Spleen (tissue), 11 donors: ENCODE data around the gene PTMA. TPM values are rescaled to one million over a fixed set of nuclear protein-coding genes. Genes with fewer than 3 reads are reported as not detected.

Source experiments
- DNase-seq: peaks from one replicate; pipeline ENCODE4 v3.0.0-alpha.2; 2020
- H3K27ac ChIP-seq, 8 donors: fragments of 200-600 bp; sonication (generic) in 7 of 8; 1 replicate in 4 of 8; 2 replicates in 4 of 8; pipeline versions ENCODE4 v1.5.0 to v1.8.0; 2016 to 2021; ENCODE audit warnings: inconsistent platforms in 4 of 8, mild to moderate bottlenecking in 4 of 8, moderate library complexity in 1 of 8
- H3K27me3 ChIP-seq, 7 donors: fragments of 200-600 bp; sonication (generic) in 6 of 7; replicated peaks in 1 of 7; 1 replicate in 4 of 7; 2 replicates in 3 of 7; pipeline versions ENCODE4 v1.5.0 to v1.8.0; 2016 to 2021; ENCODE audit warnings: inconsistent platforms in 3 of 7, mild to moderate bottlenecking in 1 of 7
- H3K36me3 ChIP-seq, 6 donors: fragments of 200-600 bp; sonication (generic) in 5 of 6; 1 replicate in 4 of 6; 2 replicates in 2 of 6; pipeline versions ENCODE4 v1.5.0 to v1.8.0; 2016 to 2021; ENCODE audit warnings: inconsistent platforms in 2 of 6
- H3K4me1 ChIP-seq, 6 donors: fragments of 200-600 bp; sonication (generic) in 5 of 6; 1 replicate in 3 of 6; 2 replicates in 3 of 6; pipeline versions ENCODE4 v1.5.0 to v1.8.0; 2016 to 2021; ENCODE audit warnings: inconsistent platforms in 3 of 6
- H3K4me3 ChIP-seq, 8 donors: fragments of 200-600 bp; sonication (generic) in 7 of 8; 1 replicate in 4 of 8; 2 replicates in 4 of 8; pipeline versions ENCODE4 v1.5.0 to v1.8.0; 2016 to 2021; ENCODE audit warnings: inconsistent platforms in 4 of 8, mild to moderate bottlenecking in 4 of 8, moderate library complexity in 2 of 8
- H3K9me3 ChIP-seq, 8 donors: fragments of 200-600 bp; sonication (generic) in 7 of 8; 1 replicate in 4 of 8; 2 replicates in 4 of 8; pipeline versions ENCODE4 v1.5.0 to v1.8.0; 2016 to 2021; ENCODE audit warnings: inconsistent platforms in 4 of 8
- POLR2A ChIP-seq, 3 donors: fragments of 450-650 bp; IDR thresholded peaks; one replicate each; pipeline ENCODE4 v1.5.1; 2017; ENCODE audit warnings: antibody characterized with exemption in 3 of 3, mild to moderate bottlenecking in 1 of 3
- POLR2AphosphoS5 ChIP-seq, 3 donors: sonication (generic); formaldehyde crosslinking; IDR thresholded peaks; one replicate each; pipeline ENCODE4 v1.5.1; 2017; ENCODE audit warnings: antibody characterized with exemption in 3 of 3
- WGBS, 5 donors: extraction: QIAGEN DNeasy Blood & Tissue Kit in 3 of 5; methylation state at CpG; one replicate each; pipeline versions ENCODE4 v1.1.5 to v1.1.7; 2013 to 2018; 5-methylcytosine and 5-hydroxymethylcytosine counted together
- intact Hi-C: fragments of 100-400 bp; cut with DNase I; formaldehyde crosslinking; loops from one replicate; pipeline ENCODE4 v1.15.0; 2023; ENCODE audit warnings: low total_unique reads
- polyA plus RNA-seq, 3 donors: library from polyadenylated mRNA; stranded (reverse); fragments of 200-250 nt; gene quantifications; one replicate each; pipeline ENCODE4 v1.2.1, GENCODE V29; 2013
- small RNA-seq, 4 donors: library from RNA; depleted of rRNA; stranded (forward); fragments of <200 nt; gene quantifications; one replicate each; pipeline ENCODE3, GENCODE V24; 2016
- total RNA-seq, 7 donors: library from RNA; depleted of rRNA in 3 of 7; stranded (reverse); fragments of >200 nt in 3 of 7; fragmentation: NEBNext Ultra II Directional in 4 of 7; extraction: Animal tissue kit (Norgen Biotek cat#: 25700) in 4 of 7; gene quantifications; one replicate each; pipeline versions ENCODE4 v1.1.0 to v1.2.1, GENCODE V29; 2016 to 2021
- TF ChIP-seq, protein P1 (sequence below), 11 experiments: fragments of 200-600 bp in 7 of 11; fragments of 450-650 bp in 4 of 11; sonication (generic) in 4 of 11; IDR thresholded peaks in 8 of 11; conservative IDR thresholded peaks in 3 of 11; 1 replicate in 7 of 11; 2 replicates in 4 of 11; pipeline versions ENCODE4 v1.4.0 to v1.8.0; 2016 to 2021; ENCODE audit warnings: antibody characterized with exemption in 11 of 11, inconsistent platforms in 4 of 11, mild to moderate bottlenecking in 1 of 11
- donor health status: healthy with polysubstance abuse.
- donor health status: DM: no; HTN: no; CAD: no; lungs with moderate emphysema.
- donor health status: DM: no; HTN: no; CAD: no.
- donor health status: Bipolar disorder and iron deficiency.
- donor health status: healthy.
- donor health status: DM: no; HTN: no; CAD: no.
- donor health status: DM: yes; HTN: yes; CAD: no.

The PTMA gene
- total and polyA plus RNA-seq, 10 donors = 509 to 2,114 (median 803) TPM

DNA sequence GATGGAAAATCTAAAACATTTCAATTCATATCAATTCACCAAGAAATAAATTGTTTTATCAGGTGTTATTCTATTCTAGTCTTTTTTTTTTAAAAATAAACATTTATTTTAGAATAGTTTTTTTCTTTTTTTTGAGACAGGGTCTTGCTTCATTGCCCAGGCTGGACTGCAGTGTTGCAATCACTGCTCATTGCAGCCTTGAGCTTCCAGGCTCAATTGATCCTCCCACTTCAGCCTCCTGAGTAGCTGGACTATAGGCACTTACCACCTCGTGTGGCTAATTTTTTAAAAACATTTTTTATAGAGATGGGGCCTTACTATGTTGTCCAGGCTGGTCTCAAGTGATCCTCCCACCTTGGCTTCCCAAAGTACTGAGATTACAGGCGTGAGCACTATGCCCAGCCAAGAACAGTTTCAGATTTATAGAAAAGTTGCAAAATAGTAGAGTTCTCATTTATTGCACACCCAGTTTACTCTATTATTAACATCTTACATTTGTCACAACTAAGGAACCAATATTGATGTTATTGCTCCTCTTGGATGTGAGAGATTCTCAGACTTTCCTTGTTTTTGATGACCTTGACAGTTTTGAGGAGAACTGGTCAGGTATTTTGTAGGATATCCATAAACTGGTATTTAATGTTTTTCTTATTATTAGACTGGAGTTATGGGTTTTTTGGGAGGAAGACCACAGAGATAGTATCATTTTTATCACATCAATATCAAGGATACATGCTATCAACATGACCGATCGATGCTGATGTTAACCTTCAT lies 42.9 kb downstream of the PTMA start:
- Histone ChIP-seq H3K4me1 (no peaks in the 10 kb centered on the region), H3K27ac (no peak overlapping the region), H3K36me3 (no peaks in the 10 kb centered on the region), H3K9me3 (no peaks in the 10 kb centered on the region), H3K4me3 (no peak overlapping the region), H3K27me3 (no peaks in the 10 kb centered on the region)
- TF ChIP-seq, protein P1, sequence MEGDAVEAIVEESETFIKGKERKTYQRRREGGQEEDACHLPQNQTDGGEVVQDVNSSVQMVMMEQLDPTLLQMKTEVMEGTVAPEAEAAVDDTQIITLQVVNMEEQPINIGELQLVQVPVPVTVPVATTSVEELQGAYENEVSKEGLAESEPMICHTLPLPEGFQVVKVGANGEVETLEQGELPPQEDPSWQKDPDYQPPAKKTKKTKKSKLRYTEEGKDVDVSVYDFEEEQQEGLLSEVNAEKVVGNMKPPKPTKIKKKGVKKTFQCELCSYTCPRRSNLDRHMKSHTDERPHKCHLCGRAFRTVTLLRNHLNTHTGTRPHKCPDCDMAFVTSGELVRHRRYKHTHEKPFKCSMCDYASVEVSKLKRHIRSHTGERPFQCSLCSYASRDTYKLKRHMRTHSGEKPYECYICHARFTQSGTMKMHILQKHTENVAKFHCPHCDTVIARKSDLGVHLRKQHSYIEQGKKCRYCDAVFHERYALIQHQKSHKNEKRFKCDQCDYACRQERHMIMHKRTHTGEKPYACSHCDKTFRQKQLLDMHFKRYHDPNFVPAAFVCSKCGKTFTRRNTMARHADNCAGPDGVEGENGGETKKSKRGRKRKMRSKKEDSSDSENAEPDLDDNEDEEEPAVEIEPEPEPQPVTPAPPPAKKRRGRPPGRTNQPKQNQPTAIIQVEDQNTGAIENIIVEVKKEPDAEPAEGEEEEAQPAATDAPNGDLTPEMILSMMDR (IDR thresholded peaks at IDR 0.05 in 8 of 11, conservative IDR thresholded peaks at IDR 0.05 in 3 of 11) = no peak
- no peak for TF ChIP-seq POLR2AphosphoS5 (IDR thresholded peaks at IDR 0.05)
- no peak for TF ChIP-seq POLR2A (IDR thresholded peaks at IDR 0.05)
- 90 to 95% (median 91%) methylated on average over 4 of the region's 4 CpGs for WGBS, 5 donors
- no peak for DNase-seq
- intact Hi-C loops = no loop called here

DNA sequence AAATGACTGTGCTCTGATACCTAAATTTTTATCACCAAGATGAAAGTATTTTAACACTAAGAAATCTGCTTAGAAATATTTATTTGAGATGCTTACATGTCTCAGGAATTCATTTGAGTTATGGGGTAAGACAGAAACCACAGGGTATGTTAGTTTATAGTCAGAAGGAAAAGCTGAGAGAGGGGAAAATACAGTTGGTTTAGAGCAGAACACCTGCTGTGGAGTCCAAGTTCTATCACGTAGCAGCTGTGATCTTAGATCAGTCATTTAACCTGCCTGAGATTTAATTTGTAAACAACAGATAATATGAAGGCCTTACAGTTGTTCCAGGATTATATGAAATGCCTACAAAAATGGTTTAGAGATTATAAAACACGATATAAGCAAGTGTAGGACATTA lies 43.7 kb downstream of the PTMA start:
- Histone ChIP-seq H3K27ac (no peak overlapping the region), H3K9me3 (no peaks in the 10 kb centered on the region), H3K27me3 (no peaks in the 10 kb centered on the region), H3K4me3 (no peak overlapping the region), H3K4me1 (no peaks in the 10 kb centered on the region), H3K36me3 (no peaks in the 10 kb centered on the region)
- no peak for DNase-seq
- intact Hi-C loops = no loop called here
- TF ChIP-seq, protein P1 (IDR thresholded peaks at IDR 0.05 in 8 of 11, conservative IDR thresholded peaks at IDR 0.05 in 3 of 11) = no peak
- no peak for TF ChIP-seq POLR2A (IDR thresholded peaks at IDR 0.05)
- no peak for TF ChIP-seq POLR2AphosphoS5 (IDR thresholded peaks at IDR 0.05)
- WGBS, 5 donors = 81 to 90% (median 88%) methylated on average over 2 of the region's 2 CpGs

DNA sequence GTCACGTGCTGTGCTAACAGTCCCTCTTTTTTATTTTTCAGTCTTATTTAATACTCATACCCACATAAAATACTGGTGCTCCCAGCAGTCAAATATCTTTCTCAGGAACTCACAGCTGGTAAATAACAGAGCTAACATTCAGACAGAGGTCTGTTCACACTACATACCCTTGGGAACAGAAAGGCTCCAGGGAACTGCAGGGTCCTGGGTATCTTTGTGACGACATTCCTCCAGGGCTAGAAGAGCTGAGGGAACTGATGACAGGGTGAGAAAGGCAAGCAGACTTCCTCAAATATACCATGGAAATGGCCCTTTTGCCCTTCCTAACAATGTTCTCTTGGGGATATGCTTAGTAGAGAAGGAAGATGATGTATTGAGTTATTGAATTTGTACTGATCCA lies 53.4 kb downstream of the PTMA start:
- 85 to 92% (median 88%) methylated on average over 2 of the region's 2 CpGs for whole genome bisulfite sequencing, 5 donors
- Histone ChIP-seq H3K27ac (no peak overlapping the region), H3K9me3 (no peaks in the 10 kb centered on the region), H3K27me3 (no peaks in the 10 kb centered on the region), H3K36me3 (peaks cover 0 to 10% (median 0%) of the 10 kb centered on the region in 6 donors), H3K4me1 (peaks cover 0 to 20% (median 5%) of the 10 kb centered on the region in 6 donors), H3K4me3 (no peak overlapping the region)
- intact Hi-C loops = no loop called here
- no peak for DNase-seq
- TF ChIP-seq, protein P1 (IDR thresholded peaks at IDR 0.05 in 8 of 11, conservative IDR thresholded peaks at IDR 0.05 in 3 of 11) = no peak
- no peak for TF ChIP-seq POLR2AphosphoS5 (IDR thresholded peaks at IDR 0.05)
- no peak for TF ChIP-seq POLR2A (IDR thresholded peaks at IDR 0.05)

Small RNA genes lying within 50 kb of the gene (small RNA-seq; reads per million reads assigned to genes)
- 0 reads per million in 4 donors for gene RF00015

Other genes with a start within 250 kb of the PTMA start
- 100 to 1,000 TPM; 133 to 424 (median 306) TPM for gene NCL, start 244.0 kb upstream of the PTMA start, total RNA-seq
- 100 to 1,000 TPM; 113 to 161 (median 152) TPM for gene NCL, start 244.0 kb upstream of the PTMA start, polyA plus RNA-seq
- 1 to 10 TPM in 6 of 7 donors, under 1 TPM in 1; 0.79 to 6.2 (median 3.1) TPM for gene NMUR1, start 178.1 kb upstream of the PTMA start, total RNA-seq
- 1 to 10 TPM in 1 of 3 donors, under 1 TPM in 2; 0.32 to 1.0 (median 0.83) TPM for gene NMUR1, start 178.1 kb upstream of the PTMA start, polyA plus RNA-seq
- gene TEX44, start 115.7 kb upstream of the PTMA start, total RNA-seq = not detected
- gene TEX44, start 115.7 kb upstream of the PTMA start, polyA plus RNA-seq = not detected
- 10 to 100 TPM; 22.2 to 45.0 (median 28.3) TPM for gene PDE6D, start 72.8 kb downstream of the PTMA start, total RNA-seq
- gene PDE6D, start 72.8 kb downstream of the PTMA start, polyA plus RNA-seq = 10 to 100 TPM; 20.5 to 35.1 (median 33.8) TPM
- 10 to 100 TPM; 26.7 to 55.1 (median 38.8) TPM for gene COPS7B, start 77.9 kb downstream of the PTMA start, total RNA-seq
- gene COPS7B, start 77.9 kb downstream of the PTMA start, polyA plus RNA-seq = 10 to 100 TPM; 18.2 to 27.2 (median 21.9) TPM
- under 1 TPM in 1 of 7 donors, not detected in 6; 0.93 TPM for gene NPPC, start 217.9 kb downstream of the PTMA start, total RNA-seq
- gene NPPC, start 217.9 kb downstream of the PTMA start, polyA plus RNA-seq = 1 to 10 TPM in 1 of 3 donors, under 1 TPM in 2; 0.10 to 2.2 (median 0.76) TPM